CD4-positive, alpha-beta T cell treated with Interleukin-17A for 1 hour (primary cell): Measurements from ENCODE around the gene PKMYT1.

Experiments used
- DNase-seq: peaks from one replicate; pipeline ENCODE4 v3.0.0-alpha.2; 2020

The PKMYT1 gene

GRCh38 chr16:2980227-2981176, at the start of gene PKMYT1:
Gene PKMYT1 (minus strand): TSS chr16:2980446. CDS start chr16:2979657, 789 bp downstream.
- DNase-seq, result peak; percentile 94

- peak; percentile 43 for DNase-seq
Measured at GRCh38 chr16:3029491-3030221, 49.4 kb upstream of the PKMYT1 start.

GRCh38 chr16:3028716-3029319, 48.6 kb upstream of the PKMYT1 start:
- DNase-seq, result no peak

- DNase-seq, result peak; percentile 88
Measured at GRCh38 chr16:3027983-3028715, 47.9 kb upstream of the PKMYT1 start.

- DNase-seq, result no peak
Measured at GRCh38 chr16:3027489-3027795, 47.2 kb upstream of the PKMYT1 start.

- DNase-seq, result no peak
Measured at GRCh38 chr16:3026609-3027488, 46.6 kb upstream of the PKMYT1 start.

- no peak for DNase-seq
Measured at GRCh38 chr16:3026003-3026378, 45.7 kb upstream of the PKMYT1 start.

- DNase-seq, result no peak
Measured at GRCh38 chr16:3025032-3026002, 45.1 kb upstream of the PKMYT1 start.

GRCh38 chr16:3023669-3024478, 43.6 kb upstream of the PKMYT1 start, which contains the start of the genes HCFC1R1 and THOC6:
Gene HCFC1R1 (minus strand): TSS chr16:3023942. CDS start chr16:3023941, 1 bp downstream.
Gene THOC6 (plus strand): TSS chr16:3024035. CDS start chr16:3024327, 292 bp downstream.
- peak; percentile 96 for DNase-seq

- DNase-seq, result no peak
Measured at GRCh38 chr16:3023415-3023668, 43.1 kb upstream of the PKMYT1 start.

- no peak for DNase-seq
Measured at GRCh38 chr16:3022684-3023414, 42.6 kb upstream of the PKMYT1 start.

- DNase-seq, result peak; percentile 67
Measured at GRCh38 chr16:3022208-3022683, 42.0 kb upstream of the PKMYT1 start.

- DNase-seq, result peak; percentile 68
Measured at GRCh38 chr16:3021449-3022207, 41.4 kb upstream of the PKMYT1 start.

- DNase-seq, result peak; percentile 72
Measured at GRCh38 chr16:3020604-3021448, 40.6 kb upstream of the PKMYT1 start.

GRCh38 chr16:3020247-3020603, 40.0 kb upstream of the PKMYT1 start, which contains the start of gene TNFRSF12A:
Gene TNFRSF12A (plus strand): TSS chr16:3020368. CDS start chr16:3020398, 30 bp downstream.
- peak; percentile 75 for DNase-seq

- DNase-seq, result no peak
Measured at GRCh38 chr16:3019594-3020246, 39.5 kb upstream of the PKMYT1 start.
